HL-60 (cell line): ENCODE data around the gene WWOX.

Source experiments
- DNase-seq, 2 experiments: peaks; one replicate each; pipeline ENCODE4 v3.0.0-alpha.2; 2010 to 2020; ENCODE audit warnings: low read depth in 1 of 2, low spot score in 1 of 2
- H3K27ac ChIP-seq: fragments of 250-450 bp; sonication (Bioruptor Pico); replicated peaks from 2 replicates; pipeline ENCODE4 v1.5.1; 2020; ENCODE audit warnings: mild to moderate bottlenecking, moderate library complexity
- H3K27me3 ChIP-seq: fragments of 250-450 bp; sonication (Bioruptor Pico); 2 replicates; pipeline ENCODE4 v1.5.1; 2021; ENCODE audit warnings: mild to moderate bottlenecking, moderate library complexity; ENCODE audit not compliant: insufficient read depth, poor library complexity, severe bottlenecking
- H3K4me3 ChIP-seq: replicated peaks from 2 replicates; pipeline ENCODE4 v1.5.1; 2011; ENCODE audit warnings: mild to moderate bottlenecking, control low read depth, low read length; ENCODE audit not compliant: insufficient read depth
- CTCF ChIP-seq: IDR thresholded peaks from one replicate; pipeline ENCODE4 v1.5.1; 2011; ENCODE audit warnings: low read length, control low read depth, inconsistent platforms; ENCODE audit not compliant: insufficient read depth
- GABPA ChIP-seq: IDR thresholded peaks from 2 replicates; pipeline ENCODE4 v1.6.1; 2012; ENCODE audit warnings: low read depth
- POLR2AphosphoS5 ChIP-seq: IDR thresholded peaks from 2 replicates; pipeline ENCODE4 v1.6.1; 2012; ENCODE audit warnings: low read depth
- REST ChIP-seq: IDR thresholded peaks from 2 replicates; pipeline ENCODE4 v1.6.1; 2012; ENCODE audit warnings: low read depth; ENCODE audit not compliant: insufficient replicate concordance
- SPI1 ChIP-seq: IDR thresholded peaks from 2 replicates; pipeline ENCODE4 v1.6.1; 2012; ENCODE audit warnings: low read depth, mild to moderate bottlenecking, borderline replicate concordance

WWOX gene

GRCh38 chr16:79164388-79164995, 1065.0 kb downstream of the WWOX start:
- DNase-seq = no peak
- TF ChIP-seq REST = no peak
- H3K4me3 ChIP-seq = no peak overlapping the region
- H3K27ac ChIP-seq = peak overlapping the region; percentile 39
- H3K27me3 ChIP-seq = no peaks in the 10 kb centered on the region

GRCh38 chr16:79165079-79165478, 1065.6 kb downstream of the WWOX start:
- no peaks in the 10 kb centered on the region for H3K27me3 ChIP-seq
- no peak overlapping the region for H3K27ac ChIP-seq
- no peak for TF ChIP-seq POLR2AphosphoS5
- no peak for TF ChIP-seq GABPA
- no peak for TF ChIP-seq CTCF
- TF ChIP-seq REST = no peak
- TF ChIP-seq SPI1 = no peak
- DNase-seq = no peak
- no peak overlapping the region for H3K4me3 ChIP-seq

GRCh38 chr16:79165506-79165905, 1066.1 kb downstream of the WWOX start:
- TF ChIP-seq POLR2AphosphoS5 (no peak), REST (no peak), GABPA (no peak)
- Histone ChIP-seq H3K27me3 (no peaks in the 10 kb centered on the region), H3K27ac (no peak overlapping the region), H3K4me3 (no peak overlapping the region)
- DNase-seq = no peak

GRCh38 chr16:79167893-79168292, 1068.4 kb downstream of the WWOX start:
- TF ChIP-seq CTCF = no peak
- TF ChIP-seq SPI1 = no peak
- no peak for TF ChIP-seq GABPA
- TF ChIP-seq REST = no peak
- TF ChIP-seq POLR2AphosphoS5 = no peak
- Histone ChIP-seq H3K27ac (no peak overlapping the region), H3K4me3 (no peak overlapping the region), H3K27me3 (no peaks in the 10 kb centered on the region)
- no peak for DNase-seq
